Esophagus mucosa (tissue), 1 donor: ENCODE measurements around the gene RPA1. TPM values are rescaled to one million over a fixed set of nuclear protein-coding genes. Genes with fewer than 3 reads are reported as not detected.
A peak's percentile ranks its signal among the peaks of the same experiment; 100 is the strongest.
"Not testable (repeated sequence)": the region's sequence is repeated elsewhere in the genome, so short reads cannot be mapped to it uniquely, and the experiment has no call there.

ENCODE experiments used
- ATAC-seq: fragments of 200-7000 bp; cut with Tn5 transposase; one replicate; pipeline ENCODE4 v1.9.1; 2020
- total RNA-seq: library from RNA; stranded (reverse); gene quantifications from one replicate; pipeline ENCODE4 v1.2.4, GENCODE V29; 2023
- donor health status: DM: yes; HTN: yes; CAD: no.

The RPA1 gene
- 87.5 TPM for total RNA-seq

GRCh38 chr17:1829592-1830257 lies at the start of gene RPA1, which contains the start of gene SMYD4:
TSS of gene RPA1 (plus strand) at chr17:1830005. CDS start at chr17:1830094, 89 bp downstream.
TSS of gene SMYD4 (minus strand) at chr17:1829902. CDS start at chr17:1827994, 1,908 bp downstream.
- peak; percentile 100 for ATAC-seq

- no peak for ATAC-seq
Measured at GRCh38 chr17:1782171-1782567, 47.6 kb upstream of the RPA1 start.

- peak; percentile 16 for ATAC-seq
Measured at GRCh38 chr17:1783271-1783670, 46.5 kb upstream of the RPA1 start.

GRCh38 chr17:1783834-1784611 lies 45.8 kb upstream of the RPA1 start:
- peak; percentile 65 for ATAC-seq

- no peak for ATAC-seq
Measured at GRCh38 chr17:1785930-1786329, 43.9 kb upstream of the RPA1 start.

GRCh38 chr17:1786708-1787107 lies 43.1 kb upstream of the RPA1 start:
- ATAC-seq: no peak

- peak; percentile 83 for ATAC-seq
Measured at GRCh38 chr17:1787301-1787902, 42.4 kb upstream of the RPA1 start.

GRCh38 chr17:1789936-1790335 lies 39.9 kb upstream of the RPA1 start:
- no peak for ATAC-seq

- no peak for ATAC-seq
Measured at GRCh38 chr17:1792495-1793446, 37.0 kb upstream of the RPA1 start.

- peak; percentile 69 for ATAC-seq
Measured at GRCh38 chr17:1793447-1793806, 36.4 kb upstream of the RPA1 start.

- ATAC-seq: no peak
Measured at GRCh38 chr17:1796800-1797199, 33.0 kb upstream of the RPA1 start.

- ATAC-seq: no peak
Measured at GRCh38 chr17:1797323-1797722, 32.5 kb upstream of the RPA1 start.

GRCh38 chr17:1797846-1798245 lies 32.0 kb upstream of the RPA1 start:
- not testable (repeated sequence) for ATAC-seq

- no peak for ATAC-seq
Measured at GRCh38 chr17:1800240-1800639, 29.6 kb upstream of the RPA1 start.

- no peak for ATAC-seq
Measured at GRCh38 chr17:1800712-1801111, 29.1 kb upstream of the RPA1 start.

GRCh38 chr17:1802429-1802828 lies 27.4 kb upstream of the RPA1 start:
- ATAC-seq: no peak

- no peak for ATAC-seq
Measured at GRCh38 chr17:1803280-1803679, 26.5 kb upstream of the RPA1 start.

- ATAC-seq: no peak
Measured at GRCh38 chr17:1807890-1808289, 21.9 kb upstream of the RPA1 start.

GRCh38 chr17:1808644-1809043 lies 21.2 kb upstream of the RPA1 start:
- ATAC-seq: no peak

- not testable (repeated sequence) for ATAC-seq
Measured at GRCh38 chr17:1809815-1810214, 20.0 kb upstream of the RPA1 start.

GRCh38 chr17:1810450-1811103 lies 19.2 kb upstream of the RPA1 start:
- no peak for ATAC-seq

GRCh38 chr17:1813088-1813487 lies 16.7 kb upstream of the RPA1 start:
- ATAC-seq: no peak
